ENCODE data around the gene NDUFA7.
A peak's percentile ranks its signal among the peaks of the same experiment; 100 is the strongest.

The NDUFA7 gene

GRCh38 chr19:8321067-8321985 lies at the start of gene NDUFA7, which contains the start of gene RPS28:
Gene NDUFA7, minus strand, starts transcription at chr19:8321375. Its CDS starts 17 bp downstream, at chr19:8321358.
Gene RPS28, plus strand, starts transcription at chr19:8321496. Its CDS starts 35 bp downstream, at chr19:8321531.
- DNase-seq (ENCODE audit: low read depth) = peak; percentile 84
- TF ChIP-seq CTCF (IDR thresholded peaks at IDR 0.05; ENCODE audit: control insufficient read depth, extremely low read depth, insufficient read depth) = 0 out of 2 replicates have a peak, but pooled peaks have one; percentile 18

GRCh38 chr19:8370176-8371010 lies 49.2 kb upstream of the NDUFA7 start:
- no peak overlapping the region for H3K4me3 ChIP-seq (ENCODE audit: low read depth, low read length)
- no peak for TF ChIP-seq CTCF (IDR thresholded peaks at IDR 0.05; ENCODE audit: control insufficient read depth, extremely low read depth, insufficient read depth)
- DNase-seq (ENCODE audit: low read depth) = no peak

More at GRCh38 chr19:8321067-8321985, at the start of gene NDUFA7, which contains the start of gene RPS28:
- peak within 1 kb of the TSS; percentile 94 for H3K4me3 ChIP-seq (ENCODE audit: low read depth, low read length)

- H3K4me3 ChIP-seq (ENCODE audit: low read depth, low read length) = no peak overlapping the region
- TF ChIP-seq CTCF (IDR thresholded peaks at IDR 0.05; ENCODE audit: control insufficient read depth, extremely low read depth, insufficient read depth) = no peak
- DNase-seq (ENCODE audit: low read depth) = no peak
Measured at GRCh38 chr19:8367327-8368001, 46.3 kb upstream of the NDUFA7 start.

GRCh38 chr19:8366961-8367326 lies 45.8 kb upstream of the NDUFA7 start:
- no peak for DNase-seq (ENCODE audit: low read depth)
- TF ChIP-seq CTCF (IDR thresholded peaks at IDR 0.05; ENCODE audit: control insufficient read depth, extremely low read depth, insufficient read depth) = no peak
- H3K4me3 ChIP-seq (ENCODE audit: low read depth, low read length) = no peak overlapping the region

- DNase-seq (ENCODE audit: low read depth) = no peak
- H3K4me3 ChIP-seq (ENCODE audit: low read depth, low read length) = no peak overlapping the region
- TF ChIP-seq CTCF (IDR thresholded peaks at IDR 0.05; ENCODE audit: control insufficient read depth, extremely low read depth, insufficient read depth) = no peak
Measured at GRCh38 chr19:8366121-8366581, 45.0 kb upstream of the NDUFA7 start.

All from LNCaP clone FGC (cell line).